OCI-LY7 (cell line): ENCODE results near the gene ZFR. TPM values are rescaled to one million over a fixed set of nuclear protein-coding genes. Genes with fewer than 3 reads are reported as not detected.

Experiments used
- BruUV-seq: library from RNA; stranded (reverse); fragments of 400-500 nt; replicated peaks from 2 replicates; lab custom pipeline; 2021; lab: Mats Ljungman, UMichigan
- CTCF ChIA-PET: fragments of 300-600 bp; sonication (Branson Sonifier 250); formaldehyde crosslinking; loops from one replicate; lab custom pipeline; 2022; ENCODE audit warnings: antibody characterized with exemption; ENCODE audit not compliant: unreplicated experiment; lab: Charles Lee
- POLR2A ChIA-PET: fragments of 300-600 bp; sonication (Branson Sonifier 250); formaldehyde crosslinking; loops from one replicate; lab custom pipeline; 2022; ENCODE audit warnings: antibody characterized with exemption; lab: Charles Lee
- DNase-seq: peaks from one replicate; pipeline ENCODE4 v3.0.0-alpha.2; 2015; ENCODE audit warnings: low spot score
- H2AFZ ChIP-seq: fragments of 200-600 bp; sonication (generic), shearing (Covaris generic); 2 replicates; pipeline ENCODE4 v1.6.1; 2014; ENCODE audit warnings: mild to moderate bottlenecking, antibody characterized with exemption, low read length, moderate library complexity
- H3K27ac ChIP-seq: fragments of 200-600 bp; sonication (generic); 2 replicates; pipeline ENCODE4 v1.5.1; 2014; ENCODE audit warnings: mixed run types, low read depth, mild to moderate bottlenecking, moderate library complexity, low read length, inconsistent platforms; ENCODE audit not compliant: poor library complexity, severe bottlenecking
- H3K36me3 ChIP-seq: fragments of 200-600 bp; sonication (generic); 2 replicates; pipeline ENCODE4 v1.6.1; 2014; ENCODE audit warnings: mild to moderate bottlenecking, antibody characterized with exemption, low read length, moderate library complexity, mixed read lengths; ENCODE audit not compliant: insufficient read depth
- H3K4me1 ChIP-seq: fragments of 200-600 bp; sonication (generic); 2 replicates; pipeline ENCODE4 v1.5.1; 2014; ENCODE audit warnings: mild to moderate bottlenecking, low read length; ENCODE audit not compliant: insufficient read depth, poor library complexity, severe bottlenecking
- H3K4me2 ChIP-seq: fragments of 200-600 bp; sonication (generic); 2 replicates; pipeline ENCODE4 v1.6.1; 2014; ENCODE audit warnings: mild to moderate bottlenecking, low read length
- H3K4me3 ChIP-seq: fragments of 200-600 bp; sonication (generic); 2 replicates; pipeline ENCODE4 v1.5.1; 2014; ENCODE audit warnings: mild to moderate bottlenecking, low read depth, low read length; ENCODE audit not compliant: poor library complexity, severe bottlenecking
- H3K79me2 ChIP-seq: fragments of 200-600 bp; sonication (generic); 2 replicates; pipeline ENCODE4 v1.6.1; 2016; ENCODE audit warnings: low read depth, mild to moderate bottlenecking, low read length, moderate library complexity, mixed read lengths; ENCODE audit not compliant: insufficient read depth
- H3K9me2 ChIP-seq: fragments of 200-600 bp; sonication (generic); 2 replicates; pipeline ENCODE4 v1.6.1; 2016; ENCODE audit warnings: mild to moderate bottlenecking, low read length, mixed read lengths; ENCODE audit not compliant: insufficient read depth
- H3K9me3 ChIP-seq: fragments of 200-600 bp; sonication (generic); 2 replicates; pipeline ENCODE4 v1.6.1; 2014; ENCODE audit warnings: mild to moderate bottlenecking, mixed run types, low read length, mixed read lengths
- H4K20me1 ChIP-seq: fragments of 200-600 bp; sonication (generic); 2 replicates; pipeline ENCODE4 v1.6.1; 2014; ENCODE audit warnings: mild to moderate bottlenecking, antibody characterized with exemption, low read length, moderate library complexity, mixed read lengths; ENCODE audit not compliant: insufficient read depth
- CTCF ChIP-seq: fragments of 200-600 bp; sonication (generic); conservative IDR thresholded peaks from 2 replicates; pipeline ENCODE4 v1.5.1; 2014; ENCODE audit warnings: mild to moderate bottlenecking, antibody characterized with exemption, low read length, moderate library complexity, mixed read lengths
- EZH2phosphoT487 ChIP-seq: fragments of 200-600 bp; sonication (generic); IDR thresholded peaks from 2 replicates; pipeline ENCODE4 v1.6.1; 2018; ENCODE audit warnings: low read depth, borderline replicate concordance, mild to moderate bottlenecking, mixed run types, antibody characterized with exemption, low read length, moderate library complexity, mixed read lengths
- intact Hi-C: fragments of 100-400 bp; cut with micrococcal nuclease; formaldehyde crosslinking; loops from one replicate; pipeline ENCODE4 v1.10.0; 2022; ENCODE audit not compliant: unreplicated experiment
- total RNA-seq, 2 experiments: library from RNA; depleted of rRNA in 1 of 2; stranded (reverse); fragments of >200 nt in 1 of 2; shearing (Covaris generic) in 1 of 2; gene quantifications; 2 replicates each; pipeline ENCODE4 v1.2.3, GENCODE V29; 2014 to 2022

ZFR gene
- total RNA-seq, 2 experiments from 2014 or later, result 54.8 to 63.4 TPM

- intact Hi-C loops, result loop anchor here (5.0 to 10.0 kb wide), 2 partner anchors 221 to 261 kb away; partner anchors contain the start of gene SUB1
- no peak for TF ChIP-seq EZH2phosphoT487
- TF ChIP-seq CTCF, result no peak
- Histone ChIP-seq H3K4me2 (no peak overlapping the region), H2AFZ (no peak overlapping the region), H3K79me2 (no peaks in the 10 kb centered on the region), H4K20me1 (no peaks in the 10 kb centered on the region), H3K36me3 (no peaks in the 10 kb centered on the region), H3K27ac (no peak overlapping the region), H3K9me3 (peaks cover 16% of the 10 kb centered on the region; the same call in 1 of the 2 replicates), H3K4me3 (no peak overlapping the region), H3K9me2 (no peaks in the 10 kb centered on the region), H3K4me1 (peaks cover 3% of the 10 kb centered on the region)
- POLR2A ChIA-PET, result no interaction called here
- CTCF ChIA-PET, result no interaction called here
- BruUV-seq, result no TSS peak
- DNase-seq, result no peak
These were observed 118.2 kb downstream of the ZFR start for GRCh38 chr5:32326216-32326772.

DNA sequence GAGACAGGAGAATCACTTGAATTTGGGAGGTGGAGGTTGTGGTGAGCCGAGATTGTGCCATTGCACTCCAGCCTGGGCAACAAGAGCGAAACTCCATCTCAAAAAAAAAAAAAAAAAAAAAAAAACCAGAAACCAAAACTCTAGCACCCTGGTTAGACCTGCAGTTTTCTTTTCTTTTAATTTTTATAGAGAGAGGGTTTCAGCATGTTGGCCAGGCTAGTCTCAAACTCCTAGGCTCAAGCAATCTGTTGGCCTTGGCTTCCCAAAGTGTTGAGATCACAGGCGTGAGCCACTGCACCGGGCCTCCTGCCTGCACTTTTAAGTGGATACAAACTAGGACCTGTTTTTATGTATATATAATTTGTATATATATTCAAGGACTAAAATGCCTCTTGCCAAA, 118.9 kb downstream of the ZFR start:
- intact Hi-C loops, result loop anchor here (5.0 to 10.0 kb wide), 2 partner anchors 221 to 262 kb away; partner anchors contain the start of gene SUB1
- no peaks in the 10 kb centered on the region for H3K79me2 ChIP-seq
- TF ChIP-seq EZH2phosphoT487, result no peak
- TF ChIP-seq CTCF, result no peak
- H2AFZ ChIP-seq, result no peak overlapping the region
- DNase-seq, result no peak
- BruUV-seq, result no TSS peak
- H3K9me2 ChIP-seq, result no peaks in the 10 kb centered on the region
- ChIA-PET CTCF (no interaction called here), POLR2A (interaction anchor here (1.1 kb wide), 1 partner anchor 21 kb away, joined by 8 read pairs; no protein-coding TSS in a partner anchor)
- H3K4me3 ChIP-seq, result no peak overlapping the region
- no peak overlapping the region for H3K4me2 ChIP-seq
- H3K36me3 ChIP-seq, result no peaks in the 10 kb centered on the region
- no peak overlapping the region for H3K27ac ChIP-seq
- H4K20me1 ChIP-seq, result no peaks in the 10 kb centered on the region
- peaks cover 3% of the 10 kb centered on the region for H3K4me1 ChIP-seq
- H3K9me3 ChIP-seq, result peaks cover 17% of the 10 kb centered on the region

GRCh38 chr5:32325062-32325461, 119.5 kb downstream of the ZFR start:
- Histone ChIP-seq H3K4me3 (no peak overlapping the region), H3K9me3 (peaks cover 17% of the 10 kb centered on the region), H3K79me2 (no peaks in the 10 kb centered on the region), H3K27ac (no peak overlapping the region), H3K9me2 (no peaks in the 10 kb centered on the region), H4K20me1 (no peaks in the 10 kb centered on the region), H3K4me2 (no peak overlapping the region), H3K4me1 (peaks cover 3% of the 10 kb centered on the region), H3K36me3 (no peaks in the 10 kb centered on the region), H2AFZ (no peak overlapping the region)
- ChIA-PET POLR2A (interaction anchor here (1.1 to 1.5 kb wide), 2 partner anchors 14 to 22 kb away, joined by 4 to 8 read pairs; no protein-coding TSS in a partner anchor), CTCF (no interaction called here)
- DNase-seq, result peak; percentile 26
- intact Hi-C loops, result loop anchor here (5.0 to 10.0 kb wide), 2 partner anchors 220 to 262 kb away; partner anchors contain the start of gene SUB1
- no peak for TF ChIP-seq CTCF
- TF ChIP-seq EZH2phosphoT487, result no peak
- BruUV-seq, result no TSS peak
